HG03196 (cell line): ENCODE results near the gene CALN1.

Source experiments
- ATAC-seq: cut with Tn5 transposase; IDR thresholded peaks from one replicate; pipeline ENCODE4 v1.9.1; 2021; ENCODE audit not compliant: unreplicated experiment

CALN1 gene

GRCh38 chr7:72048420-72048819, 363.7 kb downstream of the CALN1 start:
- ATAC-seq, result no peak

GRCh38 chr7:72042855-72043254, 369.3 kb downstream of the CALN1 start:
- ATAC-seq, result no peak

- no peak for ATAC-seq
Observed at GRCh38 chr7:72040641-72041040, 371.5 kb downstream of the CALN1 start.

- no peak for ATAC-seq
Observed at GRCh38 chr7:72039460-72039859, 372.7 kb downstream of the CALN1 start.

- ATAC-seq, result no peak
Observed at GRCh38 chr7:72038022-72038732, 374.0 kb downstream of the CALN1 start.

- no peak for ATAC-seq
Observed at GRCh38 chr7:72037516-72037915, 374.6 kb downstream of the CALN1 start.

- ATAC-seq, result no peak
Observed at GRCh38 chr7:72035266-72035665, 376.9 kb downstream of the CALN1 start.

- ATAC-seq, result no peak
Observed at GRCh38 chr7:72032934-72033333, 379.2 kb downstream of the CALN1 start.

GRCh38 chr7:72030994-72031667, 381.0 kb downstream of the CALN1 start:
- ATAC-seq, result no peak

GRCh38 chr7:72028267-72028666, 383.9 kb downstream of the CALN1 start:
- ATAC-seq, result no peak

- no peak for ATAC-seq
Observed at GRCh38 chr7:72025381-72025960, 386.7 kb downstream of the CALN1 start.

GRCh38 chr7:72023926-72024325, 388.2 kb downstream of the CALN1 start:
- no peak for ATAC-seq

- no peak for ATAC-seq
Observed at GRCh38 chr7:72021716-72022115, 390.4 kb downstream of the CALN1 start.

GRCh38 chr7:72020311-72020710, 391.8 kb downstream of the CALN1 start:
- no peak for ATAC-seq

GRCh38 chr7:72019436-72019835, 392.7 kb downstream of the CALN1 start:
- ATAC-seq, result no peak

GRCh38 chr7:72017756-72018155, 394.4 kb downstream of the CALN1 start:
- ATAC-seq, result no peak

- no peak for ATAC-seq
Observed at GRCh38 chr7:72016574-72016973, 395.6 kb downstream of the CALN1 start.

GRCh38 chr7:72015136-72015535, 397.0 kb downstream of the CALN1 start:
- no peak for ATAC-seq

GRCh38 chr7:72007018-72007417, 405.1 kb downstream of the CALN1 start:
- ATAC-seq, result no peak

- no peak for ATAC-seq
Observed at GRCh38 chr7:72003236-72003635, 408.9 kb downstream of the CALN1 start.

GRCh38 chr7:71996141-71996540, 416.0 kb downstream of the CALN1 start:
- no peak for ATAC-seq

- no peak for ATAC-seq
Observed at GRCh38 chr7:71995111-71995510, 417.0 kb downstream of the CALN1 start.
